H1 (cell line): ENCODE data around the gene RERE. TPM values are rescaled to one million over a fixed set of nuclear protein-coding genes. Genes with fewer than 3 reads are reported as not detected.

Source experiments
- KDM5A ChIP-seq: fragments of 200-600 bp; IDR thresholded peaks from 2 replicates; pipeline ENCODE4 v1.7.1; 2012; ENCODE audit warnings: mild to moderate bottlenecking, low read length, inconsistent platforms, mixed read lengths
- MAFK ChIP-seq: IDR thresholded peaks from 2 replicates; pipeline ENCODE4 v1.6.1; 2012; ENCODE audit warnings: low read depth, mild to moderate bottlenecking, improper control_type of control experiment, low read length
- MAX ChIP-seq: IDR thresholded peaks from 2 replicates; pipeline ENCODE4 v1.6.1; 2012; ENCODE audit warnings: inconsistent platforms
- RAD21 ChIP-seq, 2 experiments: IDR thresholded peaks in 1 of 2; conservative IDR thresholded peaks in 1 of 2; 2 replicates each; pipeline ENCODE4 v1.6.1; 2011; ENCODE audit warnings: low read depth in 2 of 2, low read length in 2 of 2, improper control_type of control experiment in 1 of 2, inconsistent platforms in 1 of 2, mild to moderate bottlenecking in 1 of 2, moderate library complexity in 1 of 2
- polyA plus RNA-seq, 7 experiments: library from polyadenylated mRNA; depleted of rRNA in 3 of 7; stranded (reverse) in 5 of 7; unstranded in 2 of 7; fragments of >200 nt in 5 of 7; fragments of 200-250 nt in 2 of 7; gene quantifications; 1 replicate in 5 of 7; 2 replicates in 1 of 7; 4 replicates in 1 of 7; pipeline versions ENCODE4 v1.2.1 to v1.2.3, GENCODE V29; 2011 to 2013; ENCODE audit warnings: missing spikeins in 2 of 7, mixed read lengths in 2 of 7
- total RNA-seq: library from RNA; stranded (reverse); fragmentation: NEBNext Ultra II Directional; extraction: Animal tissue kit (Norgen Biotek cat#: 25700); gene quantifications from 2 replicates; pipeline ENCODE4 v1.2.1, GENCODE V29; 2021
- TF ChIP-seq, protein P1 (sequence below): IDR thresholded peaks from 2 replicates; pipeline ENCODE4 v1.6.1; 2012; ENCODE audit warnings: low read length, inconsistent platforms

The RERE gene
- total and polyA plus RNA-seq, 2 of the 8 experiments (the other 6 are each of a cell fraction or from before 2014, with no cell fraction given), result 15.3 to 142 TPM

DNA sequence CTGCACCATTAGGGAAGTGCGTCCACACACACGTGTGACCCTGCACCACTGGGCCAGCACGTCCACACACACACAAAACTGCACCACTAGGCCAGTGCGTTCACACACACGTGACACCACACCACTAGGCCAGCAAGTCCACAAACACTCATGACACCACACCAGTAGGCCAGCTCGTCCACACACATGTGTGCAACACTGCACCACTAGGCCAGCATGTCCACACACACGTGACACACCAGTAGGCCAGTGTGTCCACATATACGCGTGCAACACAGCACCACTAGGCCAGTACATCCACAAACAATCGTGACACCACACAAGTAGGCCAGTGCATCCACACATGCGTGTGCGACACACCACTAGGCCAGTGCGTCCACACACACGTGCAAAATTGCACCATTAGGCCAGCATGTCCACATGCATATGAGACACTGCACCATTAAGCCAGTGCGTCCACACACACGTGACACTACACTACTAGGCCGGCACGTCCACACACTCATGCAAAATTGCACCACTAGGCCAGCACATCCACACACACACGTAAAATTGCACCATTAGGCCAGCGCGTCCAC is 264.5 kb downstream of the RERE start (continued):
- no peak for TF ChIP-seq KDM5A
- no peak for TF ChIP-seq MAFK
- TF ChIP-seq RAD21 (IDR thresholded peaks at IDR 0.05 in 1 of 2, conservative IDR thresholded peaks at IDR 0.05 in 1 of 2; ENCODE audit: low read depth in 2 of 2, low read length in 2 of 2), result no peak
- TF ChIP-seq, protein P1, sequence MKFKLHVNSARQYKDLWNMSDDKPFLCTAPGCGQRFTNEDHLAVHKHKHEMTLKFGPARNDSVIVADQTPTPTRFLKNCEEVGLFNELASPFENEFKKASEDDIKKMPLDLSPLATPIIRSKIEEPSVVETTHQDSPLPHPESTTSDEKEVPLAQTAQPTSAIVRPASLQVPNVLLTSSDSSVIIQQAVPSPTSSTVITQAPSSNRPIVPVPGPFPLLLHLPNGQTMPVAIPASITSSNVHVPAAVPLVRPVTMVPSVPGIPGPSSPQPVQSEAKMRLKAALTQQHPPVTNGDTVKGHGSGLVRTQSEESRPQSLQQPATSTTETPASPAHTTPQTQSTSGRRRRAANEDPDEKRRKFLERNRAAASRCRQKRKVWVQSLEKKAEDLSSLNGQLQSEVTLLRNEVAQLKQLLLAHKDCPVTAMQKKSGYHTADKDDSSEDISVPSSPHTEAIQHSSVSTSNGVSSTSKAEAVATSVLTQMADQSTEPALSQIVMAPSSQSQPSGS, result no peak
- TF ChIP-seq MAX, result no peak
